GM12878 (cell line): ENCODE data around the gene FUT6. TPM values are rescaled to one million over a fixed set of nuclear protein-coding genes. Genes with fewer than 3 reads are reported as not detected.

ENCODE experiments used
- ATAC-seq: fragments of 200-7000 bp; cut with Tn5 transposase; 3 replicates; pipeline ENCODE4 v1.9.1; 2020; ENCODE audit warnings: mild to moderate bottlenecking, moderate library complexity
- BruUV-seq: library from RNA; stranded (reverse); fragments of 400-500 nt; replicated peaks from 2 replicates; lab custom pipeline; 2021; lab: Mats Ljungman, UMichigan
- CTCF ChIA-PET: fragments of 300-600 bp; sonication (Branson Sonifier 250); formaldehyde crosslinking; extraction: SDS; loops from one replicate; lab custom pipeline; 2021; ENCODE audit warnings: inconsistent platforms; lab: Yijun Ruan, JAX
- POLR2A ChIA-PET: fragments of 350-600 bp; formaldehyde crosslinking; extraction: SDS; loops from one replicate; lab custom pipeline; 2021; ENCODE audit warnings: inconsistent platforms; lab: Charles Lee
- RAD21 ChIA-PET: fragments of 300-600 bp; sonication (Branson Sonifier 250); formaldehyde crosslinking; loops from one replicate; lab custom pipeline; 2023; ENCODE audit warnings: antibody characterized with exemption; ENCODE audit not compliant: unreplicated experiment; lab: Charles Lee
- SMC1A ChIA-PET: fragments of 300-600 bp; sonication (Branson Sonifier 250); formaldehyde crosslinking; loops from one replicate; lab custom pipeline; 2023; ENCODE audit not compliant: unreplicated experiment, uncharacterized antibody; lab: Charles Lee
- DNase-seq: peaks from one replicate; pipeline ENCODE4 v3.0.0-alpha.2; 2011; ENCODE audit warnings: low read depth, low spot score
- FAIRE-seq: peaks from 3 replicates; lab custom pipeline; 2011; peaks lifted over from hg19 to GRCh38; lab: Jason Lieb, UNC
- H2AFZ ChIP-seq: 2 replicates; pipeline ENCODE4 v1.6.0; 2011; ENCODE audit warnings: low read depth, low read length, control low read depth; ENCODE audit not compliant: control insufficient read depth
- H3K27ac ChIP-seq: 2 replicates; pipeline ENCODE4 v1.5.1; 2011; ENCODE audit warnings: control low read depth; ENCODE audit not compliant: control insufficient read depth, insufficient read depth
- H3K27me3 ChIP-seq, 2 experiments: replicated peaks in 1 of 2; 2 replicates each; pipeline versions ENCODE4 v1.6.0 to v1.6.1; 2011; ENCODE audit warnings: low read length in 1 of 2; ENCODE audit not compliant: control insufficient read depth in 2 of 2, insufficient read depth in 2 of 2
- H3K36me3 ChIP-seq, 2 experiments: 2 replicates each; pipeline ENCODE4 v1.5.1; 2011; ENCODE audit warnings: low read length in 1 of 2; ENCODE audit not compliant: control insufficient read depth in 2 of 2, insufficient read depth in 2 of 2
- H3K4me1 ChIP-seq: 2 replicates; pipeline ENCODE4 v1.6.1; 2011; ENCODE audit warnings: mild to moderate bottlenecking, low read length, moderate library complexity, mixed read lengths; ENCODE audit not compliant: control insufficient read depth, insufficient read depth
- H3K4me2 ChIP-seq: 2 replicates; pipeline ENCODE4 v1.6.0; 2011; ENCODE audit warnings: control low read depth; ENCODE audit not compliant: control insufficient read depth, insufficient read depth
- H3K4me3 ChIP-seq: fragments of 200-600 bp; sonication (generic); 2 replicates; pipeline ENCODE4 v1.5.1; 2016
- H3K79me2 ChIP-seq: 2 replicates; pipeline ENCODE4 v1.6.0; 2011; ENCODE audit warnings: low read length; ENCODE audit not compliant: control insufficient read depth, insufficient read depth
- H3K9ac ChIP-seq: 2 replicates; pipeline ENCODE4 v1.8.0; 2011; ENCODE audit warnings: low read length, control low read depth, mixed read lengths; ENCODE audit not compliant: control insufficient read depth, insufficient read depth
- H3K9me3 ChIP-seq: replicated peaks from 3 replicates; pipeline ENCODE4 v1.5.1; 2011; ENCODE audit warnings: mild to moderate bottlenecking, low read length; ENCODE audit not compliant: control insufficient read depth, insufficient read depth
- H4K20me1 ChIP-seq: 2 replicates; pipeline ENCODE4 v1.6.0; 2011; ENCODE audit not compliant: control insufficient read depth, insufficient read depth
- ASH2L ChIP-seq: fragments of 300-600, 200-600 bp; sonication (generic); IDR thresholded peaks from 2 replicates; pipeline ENCODE4 v1.6.1; 2017; ENCODE audit warnings: low read depth, mild to moderate bottlenecking, borderline replicate concordance
- BMI1 ChIP-seq: fragments of 450-650 bp; IDR thresholded peaks from 2 replicates; pipeline ENCODE4 v1.6.1; 2016; ENCODE audit warnings: mild to moderate bottlenecking, moderate library complexity, borderline replicate concordance
- CHD4 ChIP-seq: fragments of 200-600 bp; sonication (generic); IDR thresholded peaks from 2 replicates; pipeline ENCODE4 v1.6.1; 2016; ENCODE audit warnings: mild to moderate bottlenecking
- ETV6 ChIP-seq, 2 experiments: fragments of 450-650 bp in 1 of 2; IDR thresholded peaks in 1 of 2; conservative IDR thresholded peaks in 1 of 2; 2 replicates each; pipeline ENCODE4 v1.6.1; 2014; ENCODE audit warnings: antibody characterized with exemption in 1 of 2, borderline replicate concordance in 1 of 2, low read depth in 1 of 2, mild to moderate bottlenecking in 1 of 2, moderate library complexity in 1 of 2
- KDM1A ChIP-seq: fragments of 200-600 bp; sonication (generic); IDR thresholded peaks from 2 replicates; pipeline ENCODE4 v1.6.1; 2016; ENCODE audit warnings: borderline replicate concordance
- RBBP5 ChIP-seq: fragments of 200-600 bp; sonication (generic); conservative IDR thresholded peaks from 2 replicates; pipeline ENCODE4 v1.6.1; 2016
- RELA ChIP-seq: fragments of 450-650 bp; IDR thresholded peaks from 2 replicates; pipeline ENCODE4 v1.8.0; 2014; ENCODE audit warnings: borderline replicate concordance; ENCODE audit not compliant: partially characterized antibody
- ZSCAN29 ChIP-seq: fragments of 450-650 bp; IDR thresholded peaks from 2 replicates; pipeline ENCODE4 v1.6.1; 2017; ENCODE audit warnings: mild to moderate bottlenecking, moderate library complexity
- WGBS: methylation state at CpG from one replicate; pipeline ENCODE4 v1.1.6; 2016; ENCODE audit warnings: low lambda C conversion rate; ENCODE audit not compliant: insufficient replicate concordance, insufficient coverage; ENCODE audit errors: missing lambda C conversion rate; 5-methylcytosine and 5-hydroxymethylcytosine counted together
- in situ Hi-C: fragments of 300-500 bp; cut with MboI; formaldehyde crosslinking; loops from 9 replicates; pipeline ENCODE4 v1.14.3; 2018; ENCODE audit warnings: mixed read lengths
- intact Hi-C: fragments of 100-400 bp; cut with micrococcal nuclease; formaldehyde crosslinking; loops from one replicate; pipeline ENCODE4 v1.14.2; 2022; ENCODE audit not compliant: unreplicated experiment
- polyA plus RNA-seq, 11 experiments: library from polyadenylated mRNA; depleted of rRNA in 4 of 11; unstranded in 6 of 11; stranded (reverse) in 5 of 11; fragments of >200 nt; fragmentation: Nextera tagmentation in 4 of 11; fragmentation: Illumina TruSeq in 1 of 11; extraction: Ambion mirVana in 4 of 11; extraction: Trizol in 1 of 11; gene quantifications; 1 replicate in 1 of 11; 2 replicates in 10 of 11; pipeline versions ENCODE4 v1.2.1 to v1.2.3, GENCODE V29; 2011 to 2016; ENCODE audit warnings: inconsistent platforms in 2 of 11, missing spikeins in 2 of 11, low read depth in 1 of 11
- total RNA-seq, 4 experiments: library from RNA; depleted of rRNA in 3 of 4; stranded (reverse); fragments of >200 nt in 3 of 4; fragmentation: Illumina TruSeq in 1 of 4; extraction: Trizol in 1 of 4; gene quantifications; 2 replicates each; pipeline versions ENCODE4 v1.2.1 to v1.2.3, GENCODE V29; 2013 to 2021

FUT6 gene
- total and polyA plus RNA-seq, 10 of the 15 experiments (the other 5 are each of a cell fraction or from before 2014, with no cell fraction given): not detected

DNA sequence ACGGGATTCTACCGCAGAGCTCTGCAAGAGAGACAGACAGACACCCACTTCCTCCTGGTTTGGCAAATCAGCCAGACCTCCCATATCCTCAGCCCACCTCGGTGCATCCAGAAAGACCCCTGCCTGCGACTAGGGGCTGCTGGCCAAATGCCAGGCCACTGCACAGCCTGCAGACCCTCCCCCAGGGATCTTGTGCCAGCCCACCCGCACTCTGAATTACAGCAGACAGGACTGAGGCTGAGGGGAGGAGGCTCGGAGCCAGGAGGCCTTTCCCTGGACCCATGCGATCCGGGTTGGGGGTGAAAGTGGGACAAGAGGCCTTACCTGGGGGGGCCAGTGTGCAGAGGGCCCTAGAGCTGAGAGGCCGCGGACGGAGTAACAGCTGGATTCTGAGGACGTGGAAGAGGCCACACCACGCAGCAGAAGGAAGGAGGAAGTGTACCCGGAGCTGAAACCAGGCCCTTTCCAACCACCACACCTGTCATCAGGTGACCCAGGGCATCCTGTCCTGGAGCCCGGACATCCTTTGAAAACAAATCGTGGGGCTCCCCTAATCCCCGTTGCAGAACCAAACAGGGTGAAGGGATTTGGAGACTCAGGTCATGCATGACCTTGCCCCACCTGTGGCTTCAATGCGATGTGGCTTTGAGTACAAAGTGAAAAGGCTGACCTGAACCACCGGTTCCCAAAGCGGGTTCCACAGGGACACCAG is 993 bp downstream of the FUT6 start (continued):
- TF ChIP-seq RELA (no peak), KDM1A (no peak), ETV6 (conservative IDR thresholded peaks at IDR 0.05 in 1 of 2, IDR thresholded peaks at IDR 0.05 in 1 of 2; ENCODE audit: borderline replicate concordance in 1 of 2, low read depth in 1 of 2) (no peak)

- ChIA-PET SMC1A (no interaction called here), POLR2A (no interaction called here), CTCF (interaction anchor here (0.6 kb wide), 1 partner anchor 29 kb away, joined by 3 read pairs; no protein-coding TSS in a partner anchor)
- no peaks in the 10 kb centered on the region; a peak in 1 of 4 replicates for H3K27me3 ChIP-seq
- H3K9me3 ChIP-seq: no peaks in the 10 kb centered on the region
- FAIRE-seq (no peak), DNase-seq (no peak), ATAC-seq (no peak)
- in situ Hi-C loops (no loop called here), intact Hi-C loops (no loop called here)
- no peaks in the 10 kb centered on the region for H3K4me1 ChIP-seq
- no peak overlapping the region for H3K27ac ChIP-seq
- no peak overlapping the region for H3K4me2 ChIP-seq
- TF ChIP-seq RBBP5 (no peak), ZSCAN29 (no peak), CHD4 (no peak), ASH2L (no peak), BMI1 (no peak)
- TF ChIP-seq, all 136 proteins: peak for 0
- H2AFZ ChIP-seq: no peak overlapping the region
- no peaks in the 10 kb centered on the region for H3K79me2 ChIP-seq
- no peak overlapping the region for H3K9ac ChIP-seq
- BruUV-seq: no TSS peak
- RAD21 ChIA-PET: no interaction called here
- WGBS: 38% methylated on average over 15 of the region's 15 CpGs
- H4K20me1 ChIP-seq: no peaks in the 10 kb centered on the region
- H3K4me3 ChIP-seq: no peak overlapping the region
- no peaks in the 10 kb centered on the region for H3K36me3 ChIP-seq
Observed at GRCh38 chr19:5837761-5838352, 1.6 kb downstream of the FUT6 start.
